Measurements from ENCODE around the gene STARD5.
"Not testable (repeated sequence)": the region's sequence is repeated elsewhere in the genome, so short reads cannot be mapped to it uniquely, and the experiment has no call there.

STARD5 gene, protein sequence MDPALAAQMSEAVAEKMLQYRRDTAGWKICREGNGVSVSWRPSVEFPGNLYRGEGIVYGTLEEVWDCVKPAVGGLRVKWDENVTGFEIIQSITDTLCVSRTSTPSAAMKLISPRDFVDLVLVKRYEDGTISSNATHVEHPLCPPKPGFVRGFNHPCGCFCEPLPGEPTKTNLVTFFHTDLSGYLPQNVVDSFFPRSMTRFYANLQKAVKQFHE

GRCh38 chr15:81323944-81324881 is at the start of gene STARD5:
STARD5 (minus strand) TSS chr15:81324141; CDS start chr15:81324099, 42 bp downstream.
- peak; percentile 50 for DNase-seq

DNA sequence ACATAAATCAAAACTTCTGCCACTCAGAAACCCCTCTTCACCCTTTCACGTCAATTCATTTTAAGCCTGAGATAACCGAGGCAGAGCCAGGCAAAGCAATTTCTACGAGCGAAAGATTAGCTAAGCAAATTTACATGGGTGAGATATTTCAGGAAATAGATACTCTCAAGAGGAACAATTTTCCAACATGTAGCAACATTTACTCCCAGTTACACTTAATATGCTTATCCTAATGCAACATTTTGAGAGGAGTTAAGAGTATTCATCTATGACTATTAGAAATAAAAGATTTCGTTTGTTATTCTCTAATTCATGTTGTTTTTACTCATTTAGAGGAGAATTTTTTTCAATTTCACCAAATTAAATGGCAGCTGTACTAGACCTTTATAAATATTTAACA is 49.2 kb upstream of the STARD5 start:
- DNase-seq, result no peak

- DNase-seq, result no peak
Measured at GRCh38 chr15:81372575-81372974, 48.6 kb upstream of the STARD5 start.

DNA sequence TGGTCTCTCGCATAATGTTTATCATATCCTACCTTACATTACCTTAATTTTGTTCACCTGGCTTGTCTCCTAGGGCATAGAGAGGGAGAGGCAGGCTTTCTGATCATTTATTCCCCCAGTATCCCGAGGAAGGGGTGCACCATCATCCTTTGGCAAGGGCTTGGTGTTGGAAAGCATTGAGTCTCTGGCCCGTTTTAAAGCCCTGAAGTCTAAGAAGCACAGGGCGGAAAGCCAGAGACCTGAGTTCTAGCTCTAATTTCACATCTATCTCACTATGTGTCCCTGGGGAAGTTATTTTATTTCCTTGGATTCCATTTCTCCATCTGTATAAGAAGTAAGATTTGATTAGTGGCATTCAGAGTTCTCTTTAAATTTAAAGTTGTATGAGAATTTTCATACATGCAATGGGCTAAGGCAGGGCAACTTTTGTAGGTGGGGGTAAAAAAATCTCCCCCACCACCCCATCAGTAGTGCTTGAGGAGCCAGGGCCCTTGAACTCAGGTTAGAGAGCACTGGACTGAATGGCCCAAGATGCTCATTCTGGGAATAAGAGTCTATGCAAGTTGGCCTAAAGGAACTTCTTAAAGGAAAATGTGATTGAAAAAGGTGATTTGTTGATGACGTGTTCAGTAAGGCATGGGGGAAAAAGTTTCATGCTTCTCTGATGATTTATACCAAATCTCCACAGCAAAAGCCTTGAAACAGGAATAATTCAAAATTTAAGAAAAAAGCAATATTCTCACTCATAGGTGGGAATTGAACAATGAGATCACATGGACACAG is 40.0 kb upstream of the STARD5 start:
- no peak for DNase-seq

- DNase-seq, result no peak
Measured at GRCh38 chr15:81363276-81363675, 39.3 kb upstream of the STARD5 start.

GRCh38 chr15:81362790-81363189 is 38.8 kb upstream of the STARD5 start:
- no peak for DNase-seq

DNA sequence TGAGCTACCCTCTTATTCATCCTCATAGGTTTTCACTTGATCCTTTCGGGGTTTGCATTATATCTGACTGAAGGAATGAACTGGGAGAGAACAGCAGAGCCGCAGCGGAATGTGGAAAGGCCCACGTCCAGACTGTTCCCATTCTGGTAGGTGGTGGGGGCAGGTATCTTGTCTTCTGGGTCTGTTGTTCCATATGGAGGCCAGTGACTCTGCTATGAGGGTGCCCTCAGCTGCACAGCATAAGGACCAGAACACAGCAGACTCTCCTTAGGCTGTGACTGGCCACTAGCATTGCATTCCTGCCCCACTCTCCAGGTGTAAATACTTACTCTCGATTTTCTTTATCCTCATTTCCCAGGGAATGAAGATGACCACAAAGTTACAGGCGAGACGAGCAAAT is 38.0 kb upstream of the STARD5 start:
- DNase-seq, result no peak

DNA sequence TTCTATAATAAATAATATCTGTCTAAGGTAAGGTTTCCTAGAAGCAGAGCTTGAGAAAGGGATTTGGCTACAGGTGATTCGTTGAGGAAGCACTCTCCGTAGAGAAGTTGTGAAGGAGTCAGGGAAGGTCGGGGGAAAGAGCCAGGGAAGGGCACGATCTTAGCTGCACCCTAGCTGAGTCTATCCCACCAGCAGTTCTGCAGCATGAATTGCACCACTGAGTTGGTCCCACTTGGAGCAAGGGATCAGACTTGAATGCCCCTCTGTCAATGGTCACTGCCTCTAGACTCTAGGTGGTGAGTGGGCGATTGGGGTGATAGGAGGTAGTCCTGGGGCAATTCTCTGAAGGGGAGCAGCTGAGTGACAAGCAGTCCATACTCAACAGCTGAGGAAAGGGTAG is 36.5 kb upstream of the STARD5 start:
- DNase-seq, result no peak

DNA sequence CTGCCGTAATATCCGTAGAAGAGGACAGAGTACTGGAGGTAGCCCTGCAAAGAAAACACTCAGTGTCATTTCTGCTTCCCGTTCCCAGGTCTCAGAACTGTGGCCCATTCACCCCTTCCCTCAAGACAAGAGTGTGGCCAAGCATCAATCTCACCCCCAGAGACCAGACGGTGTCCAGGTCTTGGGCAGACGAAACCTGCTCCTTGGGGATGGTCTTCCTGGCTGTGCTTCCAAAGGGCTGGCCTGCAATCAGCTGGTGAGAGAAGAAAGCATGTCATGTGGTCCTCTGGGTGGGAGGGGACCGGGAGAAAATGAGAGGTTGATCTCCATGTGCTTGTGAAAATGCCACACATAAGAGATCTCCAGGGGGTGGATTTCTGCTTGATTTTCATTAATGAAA is 34.3 kb upstream of the STARD5 start:
- no peak for DNase-seq

DNA sequence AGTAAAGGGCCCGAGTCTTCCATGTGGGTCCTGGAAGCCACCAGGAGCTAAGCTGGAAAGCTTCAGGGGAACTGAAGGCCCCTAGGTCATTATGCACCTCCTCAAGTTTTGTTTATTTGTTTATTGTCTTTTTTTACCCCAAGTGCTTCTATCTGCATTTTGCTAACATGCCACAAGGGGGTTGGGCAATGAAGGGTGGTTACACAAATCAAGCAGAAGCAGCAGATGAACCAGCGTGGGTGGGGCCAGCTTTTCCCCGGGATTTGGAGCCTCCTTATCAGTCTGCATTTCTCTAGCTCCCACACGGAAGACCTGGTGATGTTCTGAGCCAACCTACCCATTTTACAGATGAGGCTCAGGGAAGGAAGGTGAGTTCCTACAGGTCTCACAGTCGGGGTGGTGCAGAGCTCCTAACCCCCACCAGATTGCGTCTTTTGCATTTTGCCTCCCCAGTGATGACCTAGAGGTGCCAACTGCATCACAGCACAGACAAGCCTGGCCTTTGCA is 33.3 kb upstream of the STARD5 start:
- no peak for DNase-seq

GRCh38 chr15:81356252-81356651 is 32.3 kb upstream of the STARD5 start:
- no peak for DNase-seq

DNA sequence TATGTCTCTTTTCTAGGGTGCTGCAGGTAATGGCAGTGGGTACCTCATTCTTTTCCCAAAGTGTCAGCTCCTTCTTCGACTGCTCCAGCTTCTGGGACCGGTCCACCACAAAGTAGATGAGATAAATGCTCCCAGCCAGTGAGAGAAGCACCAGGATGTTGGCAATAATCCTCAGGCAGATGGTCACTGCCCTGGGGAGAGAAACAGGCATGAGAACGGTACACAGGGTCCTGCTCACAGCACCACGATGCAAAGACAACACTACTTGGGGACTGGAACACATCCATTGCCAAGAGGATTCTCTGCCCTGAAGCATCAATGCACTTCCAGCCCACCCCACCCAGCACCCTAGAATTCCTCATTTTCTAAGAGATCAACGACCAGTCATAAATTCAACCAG is 27.7 kb upstream of the STARD5 start:
- DNase-seq, result no peak

- DNase-seq, result no peak
Measured at GRCh38 chr15:81349271-81349670, 25.3 kb upstream of the STARD5 start.

- DNase-seq, result not testable (repeated sequence)
Measured at GRCh38 chr15:81348691-81349090, 24.8 kb upstream of the STARD5 start.

DNA sequence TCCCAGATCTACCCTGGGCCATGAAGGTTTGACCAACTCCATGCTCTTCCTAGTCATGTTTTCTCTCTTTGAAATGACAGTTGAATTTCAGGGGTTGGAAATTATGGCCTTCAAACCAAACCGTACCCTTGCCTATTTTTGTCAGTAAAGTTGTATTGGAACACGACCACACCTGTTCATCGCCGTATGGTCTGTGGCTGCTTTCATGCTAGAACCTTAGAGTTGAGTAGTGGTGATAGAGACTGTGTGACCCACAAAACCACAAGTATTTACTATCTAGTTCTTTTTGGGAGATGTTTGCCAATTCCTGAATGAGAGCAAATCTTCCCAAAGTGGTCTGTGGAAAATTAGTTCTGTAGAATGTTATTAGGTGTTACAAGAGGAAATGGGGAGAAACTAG is 24.0 kb upstream of the STARD5 start:
- no peak for DNase-seq

- DNase-seq, result no peak
Measured at GRCh38 chr15:81346611-81347010, 22.7 kb upstream of the STARD5 start.

DNA sequence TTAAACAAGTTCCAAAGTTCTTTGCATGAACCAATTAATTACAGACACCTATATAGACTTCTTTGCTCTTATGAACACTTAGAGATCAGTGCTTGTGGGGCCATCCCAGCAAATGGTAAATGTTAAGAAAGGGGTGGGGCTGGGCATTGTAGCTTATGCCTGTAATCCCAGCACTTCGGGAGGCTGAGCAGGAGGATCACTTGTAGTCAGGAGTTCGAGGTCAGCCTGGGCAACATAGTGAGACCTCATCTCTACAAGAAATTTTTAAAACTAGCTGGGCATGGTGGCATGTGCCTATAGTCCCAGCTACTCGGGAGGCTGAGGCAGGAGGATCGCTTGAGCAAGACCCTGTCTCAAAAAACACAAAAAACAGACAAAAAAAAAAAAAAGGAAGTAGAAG is 19.4 kb upstream of the STARD5 start:
- DNase-seq, result no peak

GRCh38 chr15:81341351-81341750 is 17.4 kb upstream of the STARD5 start:
- DNase-seq, result no peak

GRCh38 chr15:81339851-81340250 is 15.9 kb upstream of the STARD5 start:
- no peak for DNase-seq

DNA sequence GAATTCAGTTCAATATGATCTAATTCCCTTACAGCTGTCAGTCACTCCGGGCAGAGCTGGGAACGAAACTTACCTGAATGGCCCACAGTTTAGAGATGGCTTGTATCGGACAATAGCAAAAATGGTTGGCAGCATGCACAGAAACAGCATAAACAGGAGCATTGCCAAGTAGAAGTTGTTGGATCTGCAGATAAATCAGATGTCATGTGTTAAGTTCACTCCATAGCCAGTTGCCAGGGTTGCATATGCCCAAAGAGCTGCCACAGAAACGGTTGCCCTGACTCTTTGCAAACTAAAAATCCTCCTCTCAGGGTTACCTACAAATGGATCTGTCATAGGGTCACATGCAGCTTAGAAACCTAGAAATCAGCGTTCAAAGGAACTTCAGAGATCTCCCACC is 15.4 kb upstream of the STARD5 start:
- DNase-seq, result no peak

GRCh38 chr15:81338170-81339007 is 14.4 kb upstream of the STARD5 start:
- DNase-seq, result no peak

GRCh38 chr15:81337713-81338157 is 13.8 kb upstream of the STARD5 start:
- DNase-seq, result no peak

Measured in SIG-M5 (cell line).